Osteoblast (primary cell): Measurements from ENCODE around the gene KLC1. TPM values are rescaled to one million over a fixed set of nuclear protein-coding genes. Genes with fewer than 3 reads are reported as not detected.

Experiments
- DNase-seq: peaks from one replicate; pipeline ENCODE4 v3.0.0; 2011; ENCODE audit warnings: low spot score, mixed read lengths; ENCODE audit not compliant: insufficient read length; ENCODE audit errors: missing footprints
- H2AFZ ChIP-seq: 2 replicates; pipeline ENCODE4 v1.6.0; 2011; ENCODE audit warnings: mild to moderate bottlenecking, low read length
- H3K27ac ChIP-seq: 2 replicates; pipeline ENCODE4 v1.5.1; 2011; ENCODE audit warnings: mild to moderate bottlenecking, low read depth, low read length, moderate library complexity
- H3K27me3 ChIP-seq: 2 replicates; pipeline ENCODE4 v1.6.0; 2012; ENCODE audit warnings: mild to moderate bottlenecking, control low read depth, inconsistent platforms, low read length, moderate library complexity; ENCODE audit not compliant: insufficient read depth
- H3K36me3 ChIP-seq: 2 replicates; pipeline ENCODE4 v1.5.1; 2011; ENCODE audit warnings: mild to moderate bottlenecking, low read length, control low read depth, moderate library complexity; ENCODE audit not compliant: insufficient read depth
- H3K4me1 ChIP-seq: 2 replicates; pipeline ENCODE4 v1.5.1; 2011; ENCODE audit warnings: mild to moderate bottlenecking, low read length, control low read depth, moderate library complexity; ENCODE audit not compliant: insufficient read depth
- H3K4me2 ChIP-seq: 2 replicates; pipeline ENCODE4 v1.6.0; 2011; ENCODE audit warnings: mild to moderate bottlenecking, low read length; ENCODE audit not compliant: insufficient read depth
- H3K4me3 ChIP-seq: fragments of 200-600 bp; sonication (generic); 3 replicates; pipeline ENCODE4 v1.5.1; 2012; ENCODE audit warnings: mild to moderate bottlenecking, low read length, inconsistent platforms; ENCODE audit not compliant: insufficient read depth
- H3K79me2 ChIP-seq: 2 replicates; pipeline ENCODE4 v1.6.0; 2012; ENCODE audit warnings: mild to moderate bottlenecking, low read length, control low read depth, inconsistent platforms; ENCODE audit not compliant: insufficient read depth
- H3K9me3 ChIP-seq: 2 replicates; pipeline ENCODE4 v1.5.1; 2011; ENCODE audit warnings: low read depth, low read length, control low read depth
- H4K20me1 ChIP-seq: 2 replicates; pipeline ENCODE4 v1.6.0; 2012; ENCODE audit warnings: mild to moderate bottlenecking, low read length, control low read depth; ENCODE audit not compliant: insufficient read depth
- total RNA-seq: library from RNA; depleted of rRNA; stranded (reverse); fragments of >200 nt; gene quantifications from 2 replicates; pipeline ENCODE4 v1.2.3, GENCODE V29; 2012
- TF ChIP-seq, protein P1 (sequence below): IDR thresholded peaks from 2 replicates; pipeline ENCODE4 v1.5.1; 2011; ENCODE audit warnings: mild to moderate bottlenecking, low read depth, low read length, moderate library complexity; ENCODE audit errors: extremely low read depth

The KLC1 gene
- total RNA-seq, 1 donor = 205 TPM

DNA sequence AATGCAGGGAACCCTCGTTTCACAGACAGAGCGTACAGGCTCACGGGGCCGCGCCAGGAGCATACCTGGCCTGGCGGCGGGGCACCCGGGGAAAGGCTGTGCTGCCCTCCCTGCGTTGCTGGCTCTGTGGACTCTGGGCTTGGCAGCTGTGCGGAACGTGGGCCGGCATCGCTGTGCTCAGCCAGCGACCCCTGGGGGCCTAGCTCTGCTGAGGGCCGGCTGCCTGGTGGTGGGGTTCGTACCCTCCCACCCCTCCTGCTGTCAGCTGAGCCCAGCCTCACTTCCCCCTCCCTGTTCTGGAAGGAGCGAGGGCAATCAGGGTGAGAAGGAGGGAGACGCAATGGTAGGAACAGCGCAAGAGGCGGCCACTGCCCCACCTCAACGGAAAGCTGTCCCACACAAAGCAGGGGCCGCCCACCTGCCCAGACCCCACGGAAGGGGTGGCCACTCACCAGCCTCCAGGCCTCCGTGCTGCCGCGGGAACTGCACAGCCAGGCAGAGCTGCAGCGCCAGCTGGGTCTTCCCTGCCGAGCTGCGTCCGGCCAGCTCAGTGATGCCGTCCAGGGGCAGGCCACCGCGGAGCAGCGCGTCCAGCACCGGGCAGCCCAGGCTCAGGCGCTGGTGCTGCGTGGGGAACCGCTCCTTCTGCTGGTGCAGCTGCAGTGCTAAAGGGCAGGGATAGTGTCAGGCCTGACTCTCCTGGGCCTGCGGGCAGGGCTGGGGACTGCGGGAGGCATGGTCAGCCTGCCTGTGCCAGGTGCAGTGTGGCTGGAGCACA, 77.7 kb downstream of the KLC1 start:
- H3K9me3 ChIP-seq = no peaks in the 10 kb centered on the region
- no peak overlapping the region for H2AFZ ChIP-seq
- H3K4me1 ChIP-seq = peaks cover 7% of the 10 kb centered on the region
- peaks cover 9% of the 10 kb centered on the region for H3K79me2 ChIP-seq
- H3K4me2 ChIP-seq = no peak overlapping the region
- DNase-seq = peak; percentile 75
- peaks cover 13% of the 10 kb centered on the region for H4K20me1 ChIP-seq
- H3K4me3 ChIP-seq = no peak overlapping the region
- peaks cover 57% of the 10 kb centered on the region for H3K36me3 ChIP-seq
- no peaks in the 10 kb centered on the region for H3K27me3 ChIP-seq
- TF ChIP-seq, protein P1, sequence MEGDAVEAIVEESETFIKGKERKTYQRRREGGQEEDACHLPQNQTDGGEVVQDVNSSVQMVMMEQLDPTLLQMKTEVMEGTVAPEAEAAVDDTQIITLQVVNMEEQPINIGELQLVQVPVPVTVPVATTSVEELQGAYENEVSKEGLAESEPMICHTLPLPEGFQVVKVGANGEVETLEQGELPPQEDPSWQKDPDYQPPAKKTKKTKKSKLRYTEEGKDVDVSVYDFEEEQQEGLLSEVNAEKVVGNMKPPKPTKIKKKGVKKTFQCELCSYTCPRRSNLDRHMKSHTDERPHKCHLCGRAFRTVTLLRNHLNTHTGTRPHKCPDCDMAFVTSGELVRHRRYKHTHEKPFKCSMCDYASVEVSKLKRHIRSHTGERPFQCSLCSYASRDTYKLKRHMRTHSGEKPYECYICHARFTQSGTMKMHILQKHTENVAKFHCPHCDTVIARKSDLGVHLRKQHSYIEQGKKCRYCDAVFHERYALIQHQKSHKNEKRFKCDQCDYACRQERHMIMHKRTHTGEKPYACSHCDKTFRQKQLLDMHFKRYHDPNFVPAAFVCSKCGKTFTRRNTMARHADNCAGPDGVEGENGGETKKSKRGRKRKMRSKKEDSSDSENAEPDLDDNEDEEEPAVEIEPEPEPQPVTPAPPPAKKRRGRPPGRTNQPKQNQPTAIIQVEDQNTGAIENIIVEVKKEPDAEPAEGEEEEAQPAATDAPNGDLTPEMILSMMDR = no peak
- H3K27ac ChIP-seq = no peak overlapping the region

DNA sequence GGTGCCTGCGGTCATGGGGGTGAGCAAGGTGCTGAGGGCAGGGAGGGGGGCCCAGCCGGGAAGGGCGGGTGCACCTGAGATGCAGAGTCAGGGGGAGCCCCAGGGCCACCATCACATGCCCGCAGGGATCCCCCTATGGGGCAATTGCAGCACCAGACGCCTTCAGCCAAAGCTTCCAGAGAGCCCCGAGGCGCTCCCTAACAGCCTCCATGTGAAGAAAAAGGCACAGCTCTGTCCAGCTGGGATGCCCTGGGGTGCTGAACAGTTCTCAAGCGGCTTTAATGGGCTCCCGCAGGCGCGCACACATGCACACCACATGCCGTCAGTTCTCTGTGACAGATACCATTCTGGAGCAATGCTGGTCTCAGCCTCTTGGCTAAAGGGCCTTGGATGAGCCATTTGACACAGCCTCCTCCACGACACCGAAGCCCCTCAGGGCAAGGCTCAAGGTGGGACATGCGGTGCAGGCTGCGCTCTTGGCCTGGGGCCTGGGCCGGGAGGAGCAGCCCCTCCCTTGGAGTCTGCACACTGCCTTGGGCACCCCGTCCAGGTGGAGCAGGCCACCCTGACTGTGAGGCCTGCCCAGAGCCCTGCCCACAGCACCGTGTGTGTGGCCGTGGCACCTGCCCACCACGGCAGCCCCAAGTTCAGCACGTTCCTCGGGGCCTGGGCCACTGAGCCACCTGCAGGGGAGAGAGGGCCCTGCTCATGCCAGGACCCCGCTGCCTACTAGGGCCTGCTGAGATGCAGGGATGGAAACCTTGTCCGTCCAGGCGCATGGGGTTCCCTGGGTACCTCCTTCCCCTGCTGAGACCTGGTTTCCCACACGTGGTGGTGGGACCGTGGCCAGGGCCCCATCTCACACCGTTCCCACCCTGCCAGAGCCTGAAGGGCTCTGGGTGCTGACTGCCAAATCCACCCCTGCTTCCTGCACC, 78.6 kb downstream of the KLC1 start:
- no peak overlapping the region for H3K27ac ChIP-seq
- peak; percentile 66 for DNase-seq

DNA sequence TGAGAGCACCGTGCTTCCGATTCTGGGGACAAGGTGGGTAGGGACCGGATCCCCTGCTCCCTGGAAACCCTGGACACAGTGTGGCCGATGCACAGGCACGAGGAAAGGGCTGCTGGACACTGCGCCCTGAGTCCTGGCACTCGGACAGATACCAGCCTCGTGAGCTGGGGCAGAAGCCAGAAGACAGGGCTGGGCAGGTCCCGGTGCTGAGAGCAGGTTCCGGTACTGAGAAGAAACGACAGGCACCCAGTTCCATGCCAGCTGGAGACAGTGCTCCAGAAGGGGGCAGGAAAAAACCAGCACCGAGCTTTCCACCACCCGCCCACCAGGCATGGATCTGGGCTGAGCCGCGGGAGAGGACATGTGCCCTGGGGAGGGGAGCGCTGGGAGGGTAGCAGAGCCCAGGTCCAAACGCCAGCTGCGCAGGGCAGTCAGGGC, 79.8 kb downstream of the KLC1 start:
- Histone ChIP-seq H3K9me3 (no peaks in the 10 kb centered on the region), H3K4me3 (no peak overlapping the region), H3K27ac (no peak overlapping the region), H2AFZ (no peak overlapping the region), H3K4me2 (no peak overlapping the region), H3K36me3 (peaks cover 42% of the 10 kb centered on the region), H4K20me1 (peaks cover 8% of the 10 kb centered on the region), H3K79me2 (peaks cover 16% of the 10 kb centered on the region), H3K4me1 (peaks cover 15% of the 10 kb centered on the region), H3K27me3 (no peaks in the 10 kb centered on the region)
- TF ChIP-seq, protein P1 = no peak
- DNase-seq = no peak

More for the DNA sequence above, 78.6 kb downstream of the KLC1 start:
- Histone ChIP-seq H3K9me3 (no peaks in the 10 kb centered on the region), H3K4me2 (no peak overlapping the region), H3K4me3 (no peak overlapping the region), H4K20me1 (peaks cover 12% of the 10 kb centered on the region), H3K79me2 (peaks cover 11% of the 10 kb centered on the region), H3K36me3 (peaks cover 49% of the 10 kb centered on the region), H3K27me3 (no peaks in the 10 kb centered on the region), H2AFZ (no peak overlapping the region), H3K4me1 (peaks cover 15% of the 10 kb centered on the region)
- TF ChIP-seq, protein P1 = no peak

DNA sequence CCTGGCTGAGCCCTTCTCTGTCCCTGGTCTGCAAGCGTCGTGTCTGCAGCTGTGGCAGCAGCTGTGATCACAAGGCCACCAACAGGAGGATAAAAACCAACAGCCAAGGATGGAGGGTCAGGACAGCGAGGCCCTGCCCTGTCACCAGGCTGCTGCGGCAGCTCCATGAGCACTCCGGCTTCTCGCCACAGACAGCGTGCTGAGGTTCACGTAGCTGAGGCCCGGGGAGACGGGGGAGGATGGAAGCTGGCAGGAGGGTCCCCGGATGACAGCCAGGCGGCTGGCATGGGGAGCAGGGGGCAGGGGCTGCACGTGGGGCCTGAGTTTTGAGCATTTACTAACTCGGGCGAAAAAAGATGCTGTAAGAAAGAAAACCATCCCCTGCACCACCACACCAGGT, 80.8 kb downstream of the KLC1 start:
- H3K4me1 ChIP-seq = peaks cover 20% of the 10 kb centered on the region
- peaks cover 42% of the 10 kb centered on the region for H3K36me3 ChIP-seq

More for the DNA sequence above, 80.8 kb downstream of the KLC1 start:
- H3K79me2 ChIP-seq = peaks cover 24% of the 10 kb centered on the region
- no peak overlapping the region for H2AFZ ChIP-seq
- DNase-seq = no peak
- TF ChIP-seq, protein P1 = no peak
- no peaks in the 10 kb centered on the region for H3K9me3 ChIP-seq
- no peak overlapping the region for H3K4me2 ChIP-seq
- no peaks in the 10 kb centered on the region for H3K27me3 ChIP-seq
- H3K4me3 ChIP-seq = no peak overlapping the region
- H4K20me1 ChIP-seq = peaks cover 8% of the 10 kb centered on the region
- no peak overlapping the region for H3K27ac ChIP-seq
